ENCODE results near the gene MLXIP. TPM values are rescaled to one million over a fixed set of nuclear protein-coding genes. Genes with fewer than 3 reads are reported as not detected.

The MLXIP gene
- total and polyA plus RNA-seq, 9 of the 15 experiments (the other 6 are each of a cell fraction or from before 2014, with no cell fraction given) = 2.2 to 66.3 (median 18.1) TPM

- TF ChIP-seq ZNF239 (CRISPR knock-in tag; IDR thresholded peaks at IDR 0.05) = no peak
- TF ChIP-seq SMAD3 (CRISPR knock-in tag; conservative IDR thresholded peaks at IDR 0.05) = no peak
- peak; percentile 99 for TF ChIP-seq DPF2 (IDR thresholded peaks at IDR 0.05)
- peak; percentile 72 to 81 for TF ChIP-seq TBL1XR1 (IDR thresholded peaks at IDR 0.05; ENCODE audit: low read length in 2 of 2)
- no peak for TF ChIP-seq ZBTB12 (CRISPR knock-in tag; IDR thresholded peaks at IDR 0.05)
- no peak for TF ChIP-seq PHB (CRISPR knock-in tag; IDR thresholded peaks at IDR 0.05)
- no peak for TF ChIP-seq HDAC8 (tag; IDR thresholded peaks at IDR 0.05)
- TF ChIP-seq ZNF561 (CRISPR knock-in tag; conservative IDR thresholded peaks at IDR 0.05) = no peak
- TF ChIP-seq BCLAF1 (IDR thresholded peaks at IDR 0.05; ENCODE audit: borderline replicate concordance in 1 of 2, control insufficient read depth in 1 of 2, low read depth in 2 of 2, low read length in 1 of 2) = no peak
- no peak for TF ChIP-seq NELFE (IDR thresholded peaks at IDR 0.05; ENCODE audit: insufficient read depth, insufficient read length)
- no peak for TF ChIP-seq MBD1 (CRISPR knock-in tag; IDR thresholded peaks at IDR 0.05)
- TF ChIP-seq CXXC5 (CRISPR knock-in tag; IDR thresholded peaks at IDR 0.05) = peak; percentile 79
- peak; percentile 80 for TF ChIP-seq ATF7 (IDR thresholded peaks at IDR 0.05)
- no peak for TF ChIP-seq ZNF764 (CRISPR knock-in tag; IDR thresholded peaks at IDR 0.05; ENCODE audit: low read depth)
- no peak for TF ChIP-seq THRB (CRISPR knock-in tag; conservative IDR thresholded peaks at IDR 0.05)
- TF ChIP-seq TRIM24 (IDR thresholded peaks at IDR 0.05) = peak; percentile 86 to 90
- TF ChIP-seq GABPB2 (CRISPR knock-in tag; conservative IDR thresholded peaks at IDR 0.05) = no peak
- TF ChIP-seq MYC (IDR thresholded peaks at IDR 0.05; ENCODE audit: low read depth, low read length) = peak; percentile 62
- no peak for TF ChIP-seq MYC (CRISPR knock-in tag; IDR thresholded peaks at IDR 0.05; ENCODE audit: borderline replicate concordance, low read depth)
- TF ChIP-seq ZNF24 (IDR thresholded peaks at IDR 0.05) = no peak
- TF ChIP-seq TCF15 (CRISPR knock-in tag; IDR thresholded peaks at IDR 0.05) = no peak
Measured at GRCh38 chr12:122097927-122098756, 19.6 kb downstream of the MLXIP start (continued).

All from K562 (cell line).